Neural crest cell (in vitro differentiated cells): ENCODE measurements around the gene SLC31A2. TPM values are rescaled to one million over a fixed set of nuclear protein-coding genes. Genes with fewer than 3 reads are reported as not detected.

Experiments used
- DNase-seq: peaks from one replicate; pipeline ENCODE4 v3.0.0; 2021; ENCODE audit warnings: low read depth, mixed read lengths, low spot score
- H3K27ac Mint-ChIP-seq: one replicate; pipeline ENCODE4 v1.8.0; 2021; ENCODE audit warnings: mild to moderate bottlenecking, mixed read lengths; ENCODE audit not compliant: unreplicated experiment
- H3K27me3 Mint-ChIP-seq: 2 replicates; pipeline ENCODE4 v1.8.0; 2021; ENCODE audit warnings: low read depth, mild to moderate bottlenecking, mixed read lengths
- H3K36me3 Mint-ChIP-seq: 2 replicates; pipeline ENCODE4 v1.8.0; 2021; ENCODE audit warnings: low read depth, mild to moderate bottlenecking, mixed read lengths
- H3K4me1 Mint-ChIP-seq: 2 replicates; pipeline ENCODE4 v1.8.0; 2021; ENCODE audit warnings: mixed read lengths
- H3K4me3 Mint-ChIP-seq: one replicate; pipeline ENCODE4 v1.8.0; 2021; ENCODE audit warnings: mild to moderate bottlenecking, mixed read lengths
- H3K9me3 Mint-ChIP-seq: 2 replicates; pipeline ENCODE4 v1.8.0; 2021; ENCODE audit warnings: mixed read lengths
- CTCF ChIP-seq: fragments of 200-600 bp; sonication (generic); conservative IDR thresholded peaks from 2 replicates; pipeline ENCODE4 v1.5.0; 2021; ENCODE audit warnings: antibody characterized with exemption, mild to moderate bottlenecking
- total RNA-seq: library from RNA; stranded (reverse); gene quantifications from 2 replicates; pipeline ENCODE4 v1.2.1, GENCODE V29; 2021

Gene SLC31A2
- total RNA-seq, 1 donor from 2014 or later = 3.6 TPM

- Mint-ChIP-seq H3K27ac (no peak overlapping the region), H3K27me3 (peaks cover 12% of the 10 kb centered on the region), H3K9me3 (no peaks in the 10 kb centered on the region), H3K4me1 (no peaks in the 10 kb centered on the region), H3K36me3 (no peaks in the 10 kb centered on the region), H3K4me3 (no peak overlapping the region)
- TF ChIP-seq CTCF = no peak
- DNase-seq = no peak
Observed at GRCh38 chr9:113125386-113126035, 25.3 kb upstream of the SLC31A2 start.

- no peak overlapping the region for H3K4me3 Mint-ChIP-seq
- TF ChIP-seq CTCF = no peak
- H3K27me3 Mint-ChIP-seq = peaks cover 22% of the 10 kb centered on the region
- no peak overlapping the region for H3K27ac Mint-ChIP-seq
- H3K36me3 Mint-ChIP-seq = no peaks in the 10 kb centered on the region
- no peaks in the 10 kb centered on the region for H3K9me3 Mint-ChIP-seq
- peaks cover 11% of the 10 kb centered on the region for H3K4me1 Mint-ChIP-seq
- no peak for DNase-seq
Observed at GRCh38 chr9:113129466-113129865, 21.3 kb upstream of the SLC31A2 start.

- no peaks in the 10 kb centered on the region for H3K9me3 Mint-ChIP-seq
- peaks cover 11% of the 10 kb centered on the region for H3K4me1 Mint-ChIP-seq
- TF ChIP-seq CTCF = no peak
- peaks cover 22% of the 10 kb centered on the region for H3K27me3 Mint-ChIP-seq
- H3K4me3 Mint-ChIP-seq = no peak overlapping the region
- no peak overlapping the region for H3K27ac Mint-ChIP-seq
- no peaks in the 10 kb centered on the region for H3K36me3 Mint-ChIP-seq
- no peak for DNase-seq
Observed at GRCh38 chr9:113129884-113130283, 20.9 kb upstream of the SLC31A2 start.

GRCh38 chr9:113131689-113132151 lies 19.1 kb upstream of the SLC31A2 start:
- peak; percentile 37 for DNase-seq
- Mint-ChIP-seq H3K4me3 (no peak overlapping the region), H3K27ac (no peak overlapping the region), H3K4me1 (peaks cover 11% of the 10 kb centered on the region), H3K27me3 (peaks cover 22% of the 10 kb centered on the region), H3K9me3 (no peaks in the 10 kb centered on the region), H3K36me3 (no peaks in the 10 kb centered on the region)
- TF ChIP-seq CTCF = no peak

- H3K27ac Mint-ChIP-seq = no peak overlapping the region
- peaks cover 17% of the 10 kb centered on the region for H3K4me1 Mint-ChIP-seq
- H3K4me3 Mint-ChIP-seq = no peak overlapping the region
- H3K27me3 Mint-ChIP-seq = peaks cover 4% of the 10 kb centered on the region
- no peak for TF ChIP-seq CTCF
- DNase-seq = no peak
- peaks cover 14% of the 10 kb centered on the region for H3K36me3 Mint-ChIP-seq
- H3K9me3 Mint-ChIP-seq = peaks cover 8% of the 10 kb centered on the region
Observed at GRCh38 chr9:113137196-113138168, 13.3 kb upstream of the SLC31A2 start.
